HG02763 (cell line): Measurements from ENCODE around the gene FHOD1.

Experiments
- ATAC-seq: cut with Tn5 transposase; IDR thresholded peaks from one replicate; pipeline ENCODE4 v1.9.1; 2021; ENCODE audit warnings: mild to moderate bottlenecking, moderate library complexity; ENCODE audit not compliant: unreplicated experiment

The FHOD1 gene

DNA sequence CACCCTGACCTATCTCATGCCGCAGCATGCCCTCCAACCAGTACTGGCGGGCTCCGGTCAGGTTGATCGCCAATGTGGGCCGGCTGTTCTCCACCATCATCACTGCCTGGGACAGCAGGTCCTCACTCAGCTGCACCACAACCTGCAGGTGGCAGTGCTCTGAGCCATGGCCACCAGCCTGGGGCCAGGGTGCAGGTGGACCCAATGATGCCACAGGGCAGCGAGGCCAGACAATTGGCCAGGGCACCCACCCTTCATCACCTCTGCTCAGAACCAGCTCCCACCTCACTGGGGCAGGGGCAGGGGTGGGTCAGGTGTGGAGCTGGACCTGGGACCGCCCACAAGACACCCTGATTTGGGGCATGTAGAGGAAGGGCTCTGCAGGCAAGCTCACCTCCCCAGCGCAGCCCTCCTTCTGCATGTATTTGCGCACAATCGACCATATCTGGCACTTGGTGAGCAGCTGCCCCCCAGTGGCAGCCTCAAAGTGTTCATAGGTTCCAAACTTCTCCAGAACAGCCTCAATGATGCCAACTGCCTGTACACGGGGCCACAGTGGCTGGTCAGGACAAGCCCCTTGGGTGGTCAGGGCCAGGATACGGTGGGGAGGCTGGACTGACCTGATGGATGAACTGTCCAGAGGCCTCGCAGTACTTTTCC lies 67.7 kb downstream of the FHOD1 start:
- no peak for ATAC-seq
